Left lung (tissue), 10 donors: ENCODE measurements around the gene TSPAN17. TPM values are rescaled to one million over a fixed set of nuclear protein-coding genes. Genes with fewer than 3 reads are reported as not detected.

Experiments used
- ATAC-seq: fragments of 200-7000 bp; cut with Tn5 transposase; one replicate; pipeline ENCODE4 v1.9.1; 2020; ENCODE audit warnings: moderate library complexity
- DNase-seq, 4 donors: peaks; one replicate each; pipeline ENCODE4 v3.0.0-alpha.2; 2013 to 2020
- H3K27ac ChIP-seq, 2 donors: fragments of 200-600 bp; sonication (generic) in 1 of 2; one replicate each; pipeline versions ENCODE4 v1.5.0 to v1.8.0; 2020 to 2021
- H3K27me3 ChIP-seq, 2 donors: fragments of 200-600 bp; sonication (generic) in 1 of 2; one replicate each; pipeline versions ENCODE4 v1.5.0 to v1.8.0; 2020 to 2021
- H3K36me3 ChIP-seq, 2 donors: fragments of 200-600 bp; sonication (generic) in 1 of 2; one replicate each; pipeline versions ENCODE4 v1.5.0 to v1.8.0; 2020 to 2021
- H3K4me1 ChIP-seq, 2 donors: fragments of 200-600 bp; one replicate each; pipeline ENCODE4 v1.8.0; 2021
- H3K4me3 ChIP-seq, 2 donors: fragments of 200-600 bp; sonication (generic) in 1 of 2; one replicate each; pipeline versions ENCODE4 v1.5.0 to v1.8.0; 2020 to 2021; ENCODE audit warnings: mild to moderate bottlenecking in 1 of 2
- H3K9me3 ChIP-seq, 2 donors: fragments of 200-600 bp; sonication (generic) in 1 of 2; one replicate each; pipeline versions ENCODE4 v1.5.0 to v1.8.0; 2020 to 2021
- intact Hi-C, 2 donors: fragments of 100-400 bp; cut with DNase I; formaldehyde crosslinking; loops; one replicate each; pipeline versions ENCODE4 v1.11.2 to v1.14.2; 2022
- polyA plus RNA-seq, 6 donors: library from polyadenylated mRNA; unstranded; fragments of 120-200 nt; gene quantifications; one replicate each; pipeline ENCODE4 v1.2.1, GENCODE V29; 2013; ENCODE audit not compliant: insufficient read length in 6 of 6
- total RNA-seq, 2 donors: library from RNA; stranded (reverse); fragmentation: NEBNext Ultra II Directional; extraction: Animal tissue kit (Norgen Biotek cat#: 25700); gene quantifications; one replicate each; pipeline ENCODE4 v1.2.1, GENCODE V29; 2021
- TF ChIP-seq, protein P1 (sequence below), 2 donors: fragments of 200-600 bp; sonication (generic) in 1 of 2; IDR thresholded peaks; one replicate each; pipeline versions ENCODE4 v1.5.0 to v1.8.0; 2021; ENCODE audit warnings: antibody characterized with exemption in 2 of 2
- donor health status: DM: no; HTN: yes; CAD: no.
- donor health status: DM: no; HTN: no; CAD: no.

Gene TSPAN17
- total and polyA plus RNA-seq, 8 donors: 26.0 to 48.3 (median 35.0) TPM

DNA sequence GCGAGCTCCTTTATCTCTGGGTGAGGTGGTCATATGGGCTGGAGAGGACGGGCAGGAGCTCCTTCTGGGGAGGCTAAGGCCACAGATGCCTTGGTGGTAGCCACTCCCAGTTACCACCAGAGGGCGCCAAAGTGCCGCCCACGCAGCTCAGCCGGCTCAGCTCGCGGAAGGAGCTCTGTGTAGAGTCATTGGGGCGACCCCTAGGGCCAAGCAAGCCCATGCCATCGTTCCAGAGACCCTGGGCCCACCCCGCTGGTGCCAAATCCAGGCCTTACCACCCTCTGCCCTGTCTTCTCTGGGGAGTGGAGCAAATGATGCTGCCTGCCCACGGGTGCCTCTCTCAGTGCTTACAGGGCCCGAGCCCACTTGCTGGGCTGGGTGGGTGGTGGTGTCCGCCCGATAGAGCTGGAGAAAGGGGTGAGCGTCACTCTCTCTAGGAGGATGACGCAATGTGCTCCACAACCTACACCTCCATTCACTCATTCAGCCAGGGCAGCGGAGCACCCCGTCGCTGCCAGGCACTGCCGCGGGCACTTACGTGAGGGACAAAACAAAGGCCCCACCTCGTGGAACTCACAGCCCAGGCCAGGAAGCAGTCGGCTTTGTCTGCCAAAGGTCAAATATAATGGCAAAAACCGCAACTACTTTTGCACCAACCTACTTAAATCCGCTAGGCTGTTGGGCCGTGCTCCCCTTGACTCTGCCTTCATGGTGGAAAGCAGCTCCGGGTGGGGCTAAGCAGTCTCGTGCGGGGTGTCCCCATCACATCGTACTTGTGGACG, 13.8 kb downstream of the TSPAN17 start:
- H3K4me3 ChIP-seq: no peak overlapping the region
- DNase-seq: peak; percentile 65 to 93 (median 80)
- intact Hi-C loops: no loop called here
- peak; percentile 85 for ATAC-seq
- TF ChIP-seq, protein P1, sequence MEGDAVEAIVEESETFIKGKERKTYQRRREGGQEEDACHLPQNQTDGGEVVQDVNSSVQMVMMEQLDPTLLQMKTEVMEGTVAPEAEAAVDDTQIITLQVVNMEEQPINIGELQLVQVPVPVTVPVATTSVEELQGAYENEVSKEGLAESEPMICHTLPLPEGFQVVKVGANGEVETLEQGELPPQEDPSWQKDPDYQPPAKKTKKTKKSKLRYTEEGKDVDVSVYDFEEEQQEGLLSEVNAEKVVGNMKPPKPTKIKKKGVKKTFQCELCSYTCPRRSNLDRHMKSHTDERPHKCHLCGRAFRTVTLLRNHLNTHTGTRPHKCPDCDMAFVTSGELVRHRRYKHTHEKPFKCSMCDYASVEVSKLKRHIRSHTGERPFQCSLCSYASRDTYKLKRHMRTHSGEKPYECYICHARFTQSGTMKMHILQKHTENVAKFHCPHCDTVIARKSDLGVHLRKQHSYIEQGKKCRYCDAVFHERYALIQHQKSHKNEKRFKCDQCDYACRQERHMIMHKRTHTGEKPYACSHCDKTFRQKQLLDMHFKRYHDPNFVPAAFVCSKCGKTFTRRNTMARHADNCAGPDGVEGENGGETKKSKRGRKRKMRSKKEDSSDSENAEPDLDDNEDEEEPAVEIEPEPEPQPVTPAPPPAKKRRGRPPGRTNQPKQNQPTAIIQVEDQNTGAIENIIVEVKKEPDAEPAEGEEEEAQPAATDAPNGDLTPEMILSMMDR (IDR thresholded peaks at IDR 0.05): peak; percentile 97 to 99
- peaks cover 5 to 51% of the 10 kb centered on the region in 2 donors for H3K27me3 ChIP-seq
- no peaks in the 10 kb centered on the region for H3K9me3 ChIP-seq
- H3K4me1 ChIP-seq: peaks cover 9 to 25% of the 10 kb centered on the region in 2 donors
- no peak overlapping the region for H3K27ac ChIP-seq
- peaks cover 0 to 10% of the 10 kb centered on the region in 2 donors for H3K36me3 ChIP-seq

DNA sequence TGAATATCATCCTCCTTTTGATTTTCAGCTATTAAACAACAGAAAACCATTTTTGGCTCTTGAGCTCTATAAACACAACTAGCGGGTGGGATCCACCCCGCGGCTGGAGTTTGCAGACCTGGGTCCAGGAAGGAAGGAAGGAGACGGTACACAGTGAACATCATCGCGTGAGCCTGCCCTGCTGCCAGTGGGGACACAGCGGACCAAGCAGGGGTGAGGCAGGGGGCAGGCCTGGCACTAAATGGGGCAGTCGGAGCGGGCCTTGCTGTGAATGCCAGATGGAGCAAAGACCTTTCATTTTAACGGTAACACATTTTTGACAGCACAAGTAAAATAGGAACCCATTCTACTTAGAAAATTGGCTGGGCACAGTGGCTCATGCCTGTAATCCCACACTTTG, 14.4 kb downstream of the TSPAN17 start:
- H3K36me3 ChIP-seq: peaks cover 0 to 5% of the 10 kb centered on the region in 2 donors
- intact Hi-C loops: no loop called here
- peaks cover 5 to 56% of the 10 kb centered on the region in 2 donors for H3K27me3 ChIP-seq
- no peak overlapping the region for H3K4me3 ChIP-seq
- H3K27ac ChIP-seq: no peak overlapping the region
- peaks cover 9 to 25% of the 10 kb centered on the region in 2 donors for H3K4me1 ChIP-seq
- H3K9me3 ChIP-seq: no peaks in the 10 kb centered on the region
- ATAC-seq (no peak), DNase-seq (no peak)
- TF ChIP-seq, protein P1 (IDR thresholded peaks at IDR 0.05): no peak

GRCh38 chr5:176662371-176663333, 15.4 kb downstream of the TSPAN17 start:
- ATAC-seq (no peak), DNase-seq (no peak)
- Histone ChIP-seq H3K36me3 (no peaks in the 10 kb centered on the region), H3K27me3 (peaks cover 5 to 58% of the 10 kb centered on the region in 2 donors), H3K4me1 (peaks cover 9 to 25% of the 10 kb centered on the region in 2 donors), H3K4me3 (no peak overlapping the region), H3K27ac (no peak overlapping the region), H3K9me3 (no peaks in the 10 kb centered on the region)
- intact Hi-C loops: no loop called here
- TF ChIP-seq, protein P1 (IDR thresholded peaks at IDR 0.05): no peak

- H3K9me3 ChIP-seq: no peaks in the 10 kb centered on the region
- DNase-seq (peak in 1 of 4 donors; percentile 40), ATAC-seq (no peak)
- H3K36me3 ChIP-seq: no peaks in the 10 kb centered on the region
- no peak overlapping the region for H3K27ac ChIP-seq
- peaks cover 5 to 67% of the 10 kb centered on the region in 2 donors for H3K27me3 ChIP-seq
- intact Hi-C loops: no loop called here
- H3K4me3 ChIP-seq: no peak overlapping the region
- peaks cover 6 to 17% of the 10 kb centered on the region in 2 donors for H3K4me1 ChIP-seq
- TF ChIP-seq, protein P1 (IDR thresholded peaks at IDR 0.05): no peak
These were observed 16.3 kb downstream of the TSPAN17 start for GRCh38 chr5:176663566-176663965.

DNA sequence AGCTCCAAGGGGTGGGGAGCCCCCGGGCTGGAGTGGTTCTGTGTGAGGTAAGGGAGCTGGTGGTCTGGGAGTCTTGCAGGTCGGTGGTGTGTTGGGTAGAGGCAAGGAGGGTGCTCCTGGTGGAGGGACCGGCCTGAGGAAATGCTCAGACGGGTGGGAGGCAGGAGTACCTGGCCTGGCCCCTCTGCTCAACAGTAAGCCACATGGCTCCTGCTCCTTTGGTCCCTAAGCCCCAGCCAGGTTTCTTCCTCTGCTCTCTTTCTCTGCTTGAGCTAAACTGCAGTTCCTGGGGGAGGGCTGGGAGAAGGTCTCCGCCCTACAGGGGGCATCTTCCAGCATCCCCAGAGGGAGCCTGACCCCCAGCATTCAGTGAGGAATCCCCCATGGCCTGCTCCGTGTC, 17.2 kb downstream of the TSPAN17 start:
- peaks cover 0 to 7% of the 10 kb centered on the region in 2 donors for H3K4me1 ChIP-seq

More for the DNA sequence above, 17.2 kb downstream of the TSPAN17 start:
- intact Hi-C loops: no loop called here
- TF ChIP-seq, protein P1 (IDR thresholded peaks at IDR 0.05): no peak
- Histone ChIP-seq H3K4me3 (no peak overlapping the region), H3K27me3 (peaks cover 5 to 75% of the 10 kb centered on the region in 2 donors), H3K9me3 (no peaks in the 10 kb centered on the region), H3K27ac (no peak overlapping the region), H3K36me3 (no peaks in the 10 kb centered on the region)
- ATAC-seq: no peak
- no peak for DNase-seq
